CD4-positive, alpha-beta T cell treated with Interleukin-12 subunit alpha and Interleukin-12 subunit beta, for 1 hour (primary cell): ENCODE results near the gene CFAP92.

Experiments
- DNase-seq: peaks from one replicate; pipeline ENCODE4 v3.0.0-alpha.2; 2020

The CFAP92 gene

DNA sequence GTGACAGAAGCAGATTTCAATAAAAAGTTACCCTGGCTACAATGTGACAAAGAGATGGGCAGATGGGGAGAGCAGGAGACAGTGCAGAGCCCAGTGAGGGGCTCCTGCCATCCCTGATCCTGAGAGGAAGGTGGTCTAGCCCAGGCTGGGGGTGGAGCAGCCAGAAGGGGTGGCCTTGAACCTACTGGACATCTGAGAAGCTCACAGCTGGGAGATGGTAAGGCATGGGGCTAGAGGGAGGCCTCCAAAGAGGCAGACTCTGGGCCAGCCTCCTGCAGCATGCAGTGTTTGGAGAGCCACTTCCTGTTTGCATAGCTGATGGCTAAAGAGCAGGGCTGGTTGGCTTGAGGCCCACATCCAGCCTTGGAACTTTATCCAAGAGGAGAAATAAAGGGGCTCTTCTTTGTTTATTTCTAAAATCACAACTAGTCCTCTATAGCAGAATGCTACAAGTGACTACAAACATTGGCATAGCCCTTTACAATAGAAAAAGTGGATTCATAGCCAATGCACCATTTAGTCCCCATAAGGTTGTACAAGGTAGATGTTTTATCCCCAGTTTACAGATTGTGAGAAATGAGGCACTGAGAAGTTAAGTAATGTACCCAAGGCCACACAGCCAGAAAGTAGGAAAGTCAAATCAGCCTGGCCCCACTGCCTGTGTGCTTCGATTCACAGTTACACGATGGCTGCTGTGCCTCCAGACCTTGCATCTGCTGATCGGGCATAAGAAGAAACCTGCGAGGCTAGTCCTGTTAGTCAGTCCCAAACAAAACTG, 11.8 kb upstream of the CFAP92 start:
- no peak for DNase-seq

- no peak for DNase-seq
Measured at GRCh38 chr3:129004639-129005295, 10.9 kb upstream of the CFAP92 start.

- DNase-seq: peak; percentile 65
Measured at GRCh38 chr3:129003578-129004112, 9.8 kb upstream of the CFAP92 start.

DNA sequence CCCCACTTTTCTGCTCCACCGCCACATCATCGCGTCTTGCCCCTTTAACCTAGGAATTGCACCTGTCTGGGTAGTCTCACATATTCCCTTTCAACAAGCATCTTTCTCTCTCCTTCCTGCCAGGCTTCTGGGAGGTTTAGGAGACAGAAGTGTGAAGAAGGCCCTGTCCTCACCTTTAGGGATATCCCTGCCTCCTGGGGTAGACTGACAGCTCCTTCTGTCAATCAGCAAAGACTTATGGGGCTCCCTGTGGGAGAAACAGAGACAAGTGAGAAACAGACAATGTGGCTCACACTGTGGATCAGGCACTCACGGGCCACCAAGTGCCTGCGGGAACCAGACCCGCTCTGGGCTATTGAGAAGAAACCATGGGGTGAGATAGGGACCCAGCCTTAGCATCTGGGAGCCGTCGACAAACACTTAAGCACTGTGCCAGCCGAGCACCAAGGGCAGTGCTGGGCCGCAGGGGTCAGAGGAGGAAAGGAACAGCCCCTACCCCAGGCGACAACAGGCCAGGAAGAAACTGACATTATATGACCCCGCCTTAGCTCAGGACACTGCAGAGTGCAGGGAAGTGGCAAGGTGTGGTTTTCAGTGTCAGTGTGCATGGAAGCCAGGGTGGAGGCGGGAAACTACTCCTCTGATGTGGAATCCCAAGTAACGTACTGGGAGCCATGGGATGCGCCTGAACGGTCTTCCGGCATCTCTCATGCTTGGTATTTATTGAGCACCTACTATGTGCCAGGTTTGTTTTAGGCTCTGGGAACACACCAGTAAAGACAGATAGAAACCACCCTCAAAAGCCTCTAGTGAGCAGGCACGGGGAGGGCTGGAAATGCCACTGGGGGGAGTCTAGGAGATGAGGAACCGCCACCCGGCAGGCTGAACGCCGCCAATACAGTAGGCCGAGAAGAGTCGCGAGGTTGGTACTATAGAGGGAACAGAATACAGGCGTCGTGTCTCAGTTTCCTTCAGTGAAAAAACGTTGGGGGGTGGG, 9.0 kb upstream of the CFAP92 start:
- no peak for DNase-seq

DNA sequence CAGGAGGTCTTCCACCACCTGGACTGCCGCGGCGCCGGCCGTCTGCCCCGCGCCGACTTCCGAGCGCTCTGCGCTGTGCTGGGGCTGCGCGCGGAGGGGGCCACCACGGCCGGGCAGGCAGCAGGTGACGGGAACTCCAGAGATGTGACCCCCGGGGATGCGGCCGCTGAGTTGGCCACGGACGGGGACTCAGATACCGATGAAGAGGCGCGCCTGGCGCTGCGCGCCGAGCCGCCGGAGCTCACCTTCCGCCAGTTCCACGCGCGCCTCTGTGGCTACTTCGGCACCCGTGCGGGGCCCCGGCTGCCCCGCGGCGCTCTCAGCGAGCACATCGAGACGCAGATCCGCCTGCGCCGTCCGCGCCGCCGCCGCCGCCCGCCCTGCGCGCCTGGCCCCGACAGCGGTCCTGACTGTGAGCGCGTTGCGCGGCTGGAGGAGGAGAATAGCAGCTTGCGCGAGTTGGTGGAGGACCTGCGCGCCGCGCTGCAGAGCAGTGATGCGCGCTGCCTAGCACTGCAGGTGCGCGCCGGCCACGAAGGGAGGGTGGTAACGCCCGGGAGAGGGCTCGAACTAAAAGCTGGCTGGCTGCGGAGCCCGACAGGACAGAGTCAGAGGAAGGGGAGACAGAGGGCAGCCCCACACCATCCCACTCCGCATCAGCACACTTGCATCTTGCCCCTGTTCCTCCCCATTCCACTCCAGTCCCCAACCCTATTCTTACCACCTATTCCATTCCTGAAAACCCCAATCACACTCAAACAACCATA, 8.1 kb upstream of the CFAP92 start:
- no peak for DNase-seq

DNA sequence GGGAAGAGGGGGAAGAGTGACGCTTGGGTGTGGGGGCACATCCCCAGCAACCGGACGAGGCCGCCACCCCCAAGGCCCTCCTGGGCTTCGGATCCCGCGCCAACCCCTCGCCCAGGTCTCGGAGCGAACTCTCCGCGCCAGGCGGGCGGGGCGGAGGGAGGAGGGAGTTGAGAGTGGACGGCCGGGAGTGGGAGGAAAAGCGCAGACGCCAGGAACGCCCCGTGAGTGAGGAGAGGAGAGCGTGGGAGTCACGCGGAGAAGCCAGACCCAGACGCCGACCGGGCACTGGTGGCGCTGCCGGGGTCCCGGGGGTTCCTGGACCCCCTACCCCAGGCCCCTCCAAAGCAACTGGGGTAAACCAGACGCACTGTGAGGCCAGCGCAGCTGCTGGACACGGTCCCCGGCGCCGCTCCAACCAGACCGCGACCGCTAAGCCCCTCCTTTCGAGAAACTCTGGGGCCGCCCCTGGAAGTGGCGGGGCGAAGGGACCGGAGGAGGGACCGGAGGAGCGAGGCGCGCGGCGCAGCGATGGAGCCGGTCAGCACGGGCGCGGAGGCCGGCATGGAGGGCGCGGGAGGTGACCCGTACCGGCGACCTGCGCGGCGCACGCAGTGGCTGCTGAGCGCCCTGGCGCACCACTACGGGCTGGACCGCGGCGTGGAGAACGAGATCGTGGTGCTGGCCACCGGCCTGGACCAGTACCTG, 7.4 kb upstream of the CFAP92 start, which contains the start of gene EFCC1:
TSS of gene EFCC1 (plus strand) at position 204 of the 705 bp plus-strand sequence. CDS start at position 529, 325 bp downstream.
- DNase-seq: no peak

- DNase-seq: no peak
Measured at GRCh38 chr3:129000742-129001100, 6.8 kb upstream of the CFAP92 start.

DNA sequence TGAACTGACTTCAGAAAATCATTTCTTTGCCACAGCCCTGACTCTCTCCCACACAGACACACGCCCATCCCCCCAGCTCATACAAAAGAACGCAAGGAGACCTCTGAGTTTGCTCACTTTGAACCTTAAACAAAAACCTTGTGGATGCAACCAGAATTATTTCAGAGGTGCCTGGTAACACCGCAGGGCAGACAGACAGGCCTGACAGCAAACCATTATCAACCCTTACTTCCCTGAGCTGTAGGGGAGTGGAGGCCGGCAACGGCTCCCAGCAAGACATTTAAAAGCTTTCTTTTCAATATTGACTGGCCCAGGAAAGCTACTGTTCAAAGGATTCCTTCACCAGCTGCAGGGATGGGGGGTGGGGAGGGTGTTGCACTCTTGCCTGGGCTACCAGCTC, 5.2 kb upstream of the CFAP92 start:
- no peak for DNase-seq

GRCh38 chr3:128998561-128998960, 4.7 kb upstream of the CFAP92 start:
- no peak for DNase-seq

DNA sequence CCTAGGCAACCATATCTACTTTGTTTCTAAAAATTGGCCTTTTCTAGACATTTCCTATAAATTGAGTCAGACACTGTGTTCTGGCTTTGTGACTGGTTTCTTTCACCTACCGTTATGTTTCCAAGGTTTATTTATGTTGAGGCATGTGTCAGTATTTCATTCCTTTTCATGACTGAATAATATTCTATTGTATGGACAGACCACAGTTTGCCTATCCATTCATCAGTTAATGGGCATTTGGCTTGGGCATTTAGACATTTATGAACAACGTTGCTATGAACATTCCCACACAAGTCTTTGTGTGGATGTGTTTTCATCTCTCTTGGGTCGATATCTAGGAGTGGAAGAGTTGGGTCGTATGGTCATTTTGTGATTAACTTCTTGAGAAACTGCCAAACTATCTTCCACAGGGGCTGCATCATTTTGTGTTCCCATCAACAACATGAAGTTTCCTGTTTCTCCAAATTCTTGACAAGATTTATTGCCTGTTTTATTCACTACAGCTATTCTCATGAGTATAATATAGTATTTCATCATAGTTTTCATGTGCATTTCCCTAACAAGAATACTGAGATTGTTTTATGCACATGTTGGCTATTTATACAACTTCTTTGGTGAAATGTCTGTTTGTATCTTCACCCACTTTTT, 3.7 kb upstream of the CFAP92 start:
- no peak for DNase-seq

- DNase-seq: no peak
Measured at GRCh38 chr3:128996726-128997125, 2.9 kb upstream of the CFAP92 start.

- DNase-seq: no peak
Measured at GRCh38 chr3:128996200-128996599, 2.3 kb upstream of the CFAP92 start.

DNA sequence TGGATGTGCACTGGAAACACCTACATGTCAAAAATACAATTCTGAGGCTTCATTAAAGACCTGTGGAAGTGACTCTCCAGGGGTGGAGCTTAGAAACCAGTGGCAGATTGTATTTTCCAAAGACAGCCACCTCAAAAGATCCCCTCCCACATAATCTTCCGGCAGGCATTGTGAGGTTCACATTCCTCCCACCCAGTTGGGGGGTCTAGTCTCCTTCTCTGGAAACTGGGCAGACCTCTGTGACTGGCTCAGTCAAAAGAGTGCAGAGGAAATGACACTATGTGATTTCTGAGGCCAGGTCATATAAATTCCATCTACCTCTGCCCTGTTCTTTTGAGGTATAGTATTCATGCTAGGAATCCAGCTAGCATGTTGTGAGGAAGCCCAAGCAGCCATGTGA, 1.9 kb upstream of the CFAP92 start:
- DNase-seq: no peak

DNA sequence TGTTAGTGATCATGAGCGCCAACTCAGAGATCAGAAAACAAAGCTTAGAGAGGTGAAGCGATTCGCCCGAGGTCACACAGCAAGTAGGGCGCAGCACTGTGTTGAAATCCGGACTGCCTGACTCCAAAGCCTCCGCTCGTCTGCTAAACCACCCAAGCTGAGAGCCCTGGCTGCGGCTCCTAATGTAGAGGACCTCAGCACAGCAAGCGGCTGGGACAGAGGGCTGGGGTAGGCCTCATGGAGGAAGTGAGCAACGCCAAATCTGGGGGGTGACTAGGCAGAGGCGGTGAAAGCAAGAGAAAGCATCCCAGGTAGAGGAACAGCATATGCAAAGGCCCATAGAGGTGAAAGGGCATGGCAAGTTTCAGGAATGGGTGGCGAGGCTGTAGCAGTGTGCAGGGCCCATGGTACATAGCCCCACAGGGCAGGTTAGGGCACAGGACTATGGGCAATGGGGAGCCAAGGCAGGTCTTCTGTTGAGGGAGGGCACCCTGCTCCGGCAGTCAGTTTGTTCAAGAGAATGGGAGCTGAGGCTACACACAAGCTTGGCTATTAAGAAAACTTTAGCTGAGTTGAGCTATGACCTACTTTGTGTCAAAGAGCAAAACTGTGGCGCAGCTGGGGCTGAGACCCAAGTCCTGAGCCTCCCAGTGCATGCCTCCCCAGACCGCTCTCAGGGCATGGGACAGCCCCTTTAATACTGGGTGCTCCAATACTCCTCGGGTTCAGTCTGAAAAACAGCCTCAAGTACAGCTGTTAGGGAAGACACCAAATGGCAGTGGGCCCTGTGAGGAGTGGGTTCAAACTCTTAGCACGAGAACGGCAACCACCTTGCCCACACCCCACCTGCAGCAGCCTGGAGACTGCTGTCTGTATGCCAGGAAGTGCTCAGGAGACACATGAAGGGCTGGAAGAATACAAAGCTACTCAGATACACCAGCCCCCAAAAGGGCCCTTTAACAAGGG, 988 bp upstream of the CFAP92 start:
- DNase-seq: no peak

DNA sequence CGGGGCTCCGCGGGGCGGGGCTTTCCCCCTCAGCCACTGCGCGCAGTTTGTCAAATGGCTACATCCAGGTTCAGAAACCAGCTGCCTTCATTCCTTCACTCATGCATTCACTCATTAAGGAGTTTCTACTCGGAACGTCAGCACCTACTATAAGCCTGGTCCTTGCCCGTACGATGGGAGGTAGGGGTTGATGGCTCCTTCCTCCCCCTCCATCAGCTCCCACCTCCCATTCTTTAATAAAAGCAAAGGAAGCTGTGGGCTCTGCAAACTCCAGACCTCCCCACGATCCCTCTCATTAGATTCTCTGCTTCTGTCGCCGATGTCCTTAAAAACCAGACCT, 267 bp upstream of the CFAP92 start:
- no peak for DNase-seq

DNA sequence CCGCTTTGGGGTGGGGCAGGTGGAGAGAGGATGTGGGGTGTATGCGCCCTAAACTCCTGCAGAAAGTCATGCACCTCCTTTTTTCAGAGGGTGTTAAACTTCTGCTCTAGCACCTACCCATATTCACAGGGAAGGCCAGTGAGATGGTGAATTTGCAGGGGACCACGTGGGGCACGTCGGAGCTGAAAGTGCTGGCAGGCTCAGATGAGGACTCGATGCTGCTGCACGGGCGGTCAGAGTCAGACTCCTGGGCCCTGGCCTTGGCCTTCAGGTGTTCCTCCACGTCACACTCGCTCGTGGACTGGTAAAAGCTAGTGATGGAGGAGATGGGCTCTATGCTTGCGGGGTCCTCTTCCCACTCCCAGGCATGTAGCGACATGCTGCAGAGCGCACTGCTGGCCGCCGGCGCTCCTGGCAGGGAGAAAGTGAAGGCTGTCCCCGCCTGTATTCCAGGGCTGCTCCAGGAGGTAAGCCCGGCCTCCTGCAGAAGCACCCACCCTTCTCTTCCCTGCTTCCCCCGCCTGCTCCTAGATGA, 883 bp downstream of the CFAP92 start:
- no peak for DNase-seq

DNA sequence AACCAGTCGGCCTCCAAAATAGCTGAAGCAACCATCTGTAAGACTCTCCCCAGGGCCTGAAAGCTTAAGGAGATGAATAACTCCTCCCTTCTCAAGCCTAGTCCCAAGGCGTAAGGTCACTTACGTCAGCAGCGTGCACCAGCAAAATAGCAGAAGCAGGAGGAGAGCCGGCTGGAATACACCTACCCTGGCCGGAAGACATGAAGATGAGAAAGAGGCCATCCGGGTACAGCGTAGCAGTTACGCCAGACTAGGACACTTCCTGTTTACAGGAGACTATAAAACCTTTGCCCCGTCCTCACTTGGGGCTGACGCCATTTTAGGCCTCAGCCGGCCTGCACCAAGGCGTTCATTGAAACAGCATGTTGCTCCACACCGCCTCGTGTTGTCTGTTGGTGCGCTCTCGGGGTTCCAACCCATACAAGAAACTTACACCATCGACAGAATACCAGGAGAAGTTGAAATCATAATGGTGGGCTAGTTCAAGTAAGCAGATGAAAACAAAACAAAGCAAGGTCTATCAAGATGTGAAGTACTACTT, 2.5 kb downstream of the CFAP92 start:
- no peak for DNase-seq

DNA sequence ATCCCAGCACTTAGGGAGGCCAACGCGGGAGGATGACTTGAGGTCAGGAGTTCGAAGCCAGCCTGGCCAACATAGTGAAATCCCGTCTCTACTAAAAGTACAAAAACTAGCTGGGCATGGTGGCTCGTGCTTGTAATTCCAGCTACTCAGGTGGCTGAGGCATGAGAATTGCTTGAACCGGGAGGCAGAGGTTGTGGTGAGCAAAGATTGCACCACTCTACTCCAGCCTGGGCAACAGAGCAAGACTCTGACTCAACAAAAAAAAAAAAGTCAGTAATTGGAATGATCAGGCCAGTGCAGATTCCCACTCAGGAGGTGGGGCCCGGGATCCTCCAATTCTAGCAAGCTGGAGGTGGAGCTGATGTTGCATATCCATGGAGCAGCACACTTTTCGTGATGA, 5.6 kb downstream of the CFAP92 start:
- no peak for DNase-seq
